Calu3 (cell line): ENCODE results near the gene NUDT7. TPM values are rescaled to one million over a fixed set of nuclear protein-coding genes. Genes with fewer than 3 reads are reported as not detected.

Experiments
- BruUV-seq: library from RNA; stranded (reverse); fragments of 400-500 nt; replicated peaks from 2 replicates; lab custom pipeline; 2021; lab: Mats Ljungman, UMichigan
- CTCF ChIA-PET: fragments of 300-600 bp; sonication (Branson Sonifier 250); formaldehyde crosslinking; loops from one replicate; lab custom pipeline; 2022; ENCODE audit warnings: antibody characterized with exemption; lab: Charles Lee
- DNase-seq: peaks from one replicate; pipeline ENCODE4 v3.0.0; 2022
- H3K27ac Mint-ChIP-seq: one replicate; pipeline ENCODE4 v1.8.0; 2022; ENCODE audit warnings: mixed read lengths; ENCODE audit not compliant: unreplicated experiment
- H3K27me3 Mint-ChIP-seq: one replicate; pipeline ENCODE4 v1.8.0; 2022; ENCODE audit warnings: mixed read lengths; ENCODE audit not compliant: unreplicated experiment
- H3K36me3 Mint-ChIP-seq: one replicate; pipeline ENCODE4 v1.8.0; 2022; ENCODE audit warnings: mild to moderate bottlenecking, moderate library complexity, mixed read lengths; ENCODE audit not compliant: insufficient read depth, unreplicated experiment
- H3K4me1 Mint-ChIP-seq: one replicate; pipeline ENCODE4 v1.8.0; 2022; ENCODE audit warnings: mild to moderate bottlenecking, low read depth, mixed read lengths; ENCODE audit not compliant: unreplicated experiment
- H3K4me3 Mint-ChIP-seq: one replicate; pipeline ENCODE4 v1.8.0; 2022; ENCODE audit warnings: mild to moderate bottlenecking, low read depth, moderate library complexity, mixed read lengths; ENCODE audit not compliant: unreplicated experiment
- H3K9me3 Mint-ChIP-seq: one replicate; pipeline ENCODE4 v1.8.0; 2022; ENCODE audit warnings: low read depth, mixed read lengths; ENCODE audit not compliant: unreplicated experiment
- CTCF ChIP-seq: fragments of 200-600 bp; IDR thresholded peaks from one replicate; pipeline ENCODE4 v1.8.0; 2022; ENCODE audit warnings: antibody characterized with exemption; ENCODE audit not compliant: unreplicated experiment
- intact Hi-C: fragments of 100-400 bp; cut with micrococcal nuclease; formaldehyde crosslinking; loops from one replicate; pipeline ENCODE4 v1.10.0; 2022; ENCODE audit not compliant: unreplicated experiment
- total RNA-seq: library from RNA; stranded (reverse); gene quantifications from 2 replicates; pipeline ENCODE4 v1.2.3, GENCODE V29; 2022

Gene NUDT7
- total RNA-seq, 1 experiment from 2014 or later, result 6.1 TPM

- peaks cover 4% of the 10 kb centered on the region for H3K27me3 Mint-ChIP-seq
- H3K27ac Mint-ChIP-seq, result no peak overlapping the region
- no TSS peak for BruUV-seq
Measured at GRCh38 chr16:77715145-77715544, 7.2 kb upstream of the NUDT7 start.

GRCh38 chr16:77721752-77722308 is 484 bp upstream of the NUDT7 start:
- peak overlapping the region; percentile 22 for H3K27ac Mint-ChIP-seq
- CTCF ChIA-PET, result interaction anchor here (0.6 to 0.8 kb wide), 2 partner anchors 116 to 138 kb away, joined by 3 to 4 read pairs; no protein-coding TSS in a partner anchor
- no TSS peak for BruUV-seq

More at GRCh38 chr16:77715145-77715544, 7.2 kb upstream of the NUDT7 start:
- TF ChIP-seq CTCF, result no peak
- no peak for DNase-seq
- intact Hi-C loops, result no loop called here
- CTCF ChIA-PET, result no interaction called here
- Mint-ChIP-seq H3K4me3 (no peak overlapping the region), H3K36me3 (no peaks in the 10 kb centered on the region), H3K4me1 (no peaks in the 10 kb centered on the region), H3K9me3 (no peaks in the 10 kb centered on the region)

GRCh38 chr16:77723108-77723514 is 797 bp downstream of the NUDT7 start:
- no peaks in the 10 kb centered on the region for H3K27me3 Mint-ChIP-seq
- peaks cover 10% of the 10 kb centered on the region for H3K36me3 Mint-ChIP-seq
- TF ChIP-seq CTCF, result no peak
- CTCF ChIA-PET, result no interaction called here
- H3K9me3 Mint-ChIP-seq, result peaks cover 3% of the 10 kb centered on the region
- intact Hi-C loops, result no loop called here
- H3K4me3 Mint-ChIP-seq, result peak overlapping the region; percentile 82
- peaks cover 11% of the 10 kb centered on the region for H3K4me1 Mint-ChIP-seq
- peak; percentile 14 for DNase-seq
- TSS peak; percentile 34 for BruUV-seq
- H3K27ac Mint-ChIP-seq, result peak overlapping the region; percentile 22

More at GRCh38 chr16:77721752-77722308, 484 bp upstream of the NUDT7 start:
- Mint-ChIP-seq H3K4me1 (peaks cover 11% of the 10 kb centered on the region), H3K4me3 (peak overlapping the region; percentile 82), H3K36me3 (peaks cover 10% of the 10 kb centered on the region), H3K9me3 (peaks cover 3% of the 10 kb centered on the region), H3K27me3 (no peaks in the 10 kb centered on the region)
- intact Hi-C loops, result no loop called here
- peak; percentile 5 for DNase-seq
- no peak for TF ChIP-seq CTCF

GRCh38 chr16:77724174-77724573 is 1.9 kb downstream of the NUDT7 start:
- H3K36me3 Mint-ChIP-seq, result peaks cover 10% of the 10 kb centered on the region
- CTCF ChIA-PET, result no interaction called here
- TF ChIP-seq CTCF, result no peak
- no peaks in the 10 kb centered on the region for H3K27me3 Mint-ChIP-seq
- intact Hi-C loops, result no loop called here
- H3K4me3 Mint-ChIP-seq, result no peak overlapping the region
- H3K27ac Mint-ChIP-seq, result no peak overlapping the region
- DNase-seq, result no peak
- H3K4me1 Mint-ChIP-seq, result peaks cover 11% of the 10 kb centered on the region
- H3K9me3 Mint-ChIP-seq, result peaks cover 3% of the 10 kb centered on the region
- BruUV-seq, result no TSS peak
